Measurements from ENCODE around the gene PTPRN2. TPM values are rescaled to one million over a fixed set of nuclear protein-coding genes. Genes with fewer than 3 reads are reported as not detected.

PTPRN2 gene
- total RNA-seq, 1 experiment from 2014 or later, result not detected

GRCh38 chr7:158449942-158450341 is 137.7 kb downstream of the PTPRN2 start:
- H3K36me3 ChIP-seq (ENCODE audit: low read depth), result no peaks in the 10 kb centered on the region
- no peaks in the 10 kb centered on the region for H4K20me1 ChIP-seq (ENCODE audit: insufficient read depth)
- ChIA-PET POLR2A (ENCODE audit: unreplicated experiment) (no interaction called here), CTCF (no interaction called here)
- H3K27ac ChIP-seq, result no peak overlapping the region
- H3K9me3 ChIP-seq (ENCODE audit: insufficient read depth, low read depth), result no peaks in the 10 kb centered on the region
- H3F3A ChIP-seq (ENCODE audit: insufficient read depth, low read depth), result no peaks in the 10 kb centered on the region
- no peaks in the 10 kb centered on the region for H3K4me1 ChIP-seq (replicated peaks; ENCODE audit: insufficient read depth)
- TF ChIP-seq, protein P1, sequence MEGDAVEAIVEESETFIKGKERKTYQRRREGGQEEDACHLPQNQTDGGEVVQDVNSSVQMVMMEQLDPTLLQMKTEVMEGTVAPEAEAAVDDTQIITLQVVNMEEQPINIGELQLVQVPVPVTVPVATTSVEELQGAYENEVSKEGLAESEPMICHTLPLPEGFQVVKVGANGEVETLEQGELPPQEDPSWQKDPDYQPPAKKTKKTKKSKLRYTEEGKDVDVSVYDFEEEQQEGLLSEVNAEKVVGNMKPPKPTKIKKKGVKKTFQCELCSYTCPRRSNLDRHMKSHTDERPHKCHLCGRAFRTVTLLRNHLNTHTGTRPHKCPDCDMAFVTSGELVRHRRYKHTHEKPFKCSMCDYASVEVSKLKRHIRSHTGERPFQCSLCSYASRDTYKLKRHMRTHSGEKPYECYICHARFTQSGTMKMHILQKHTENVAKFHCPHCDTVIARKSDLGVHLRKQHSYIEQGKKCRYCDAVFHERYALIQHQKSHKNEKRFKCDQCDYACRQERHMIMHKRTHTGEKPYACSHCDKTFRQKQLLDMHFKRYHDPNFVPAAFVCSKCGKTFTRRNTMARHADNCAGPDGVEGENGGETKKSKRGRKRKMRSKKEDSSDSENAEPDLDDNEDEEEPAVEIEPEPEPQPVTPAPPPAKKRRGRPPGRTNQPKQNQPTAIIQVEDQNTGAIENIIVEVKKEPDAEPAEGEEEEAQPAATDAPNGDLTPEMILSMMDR (conservative IDR thresholded peaks at IDR 0.05), result no peak
- TF ChIP-seq EZH2 (IDR thresholded peaks at IDR 0.05; ENCODE audit: low read depth), result no peak
- no peak overlapping the region for H3K4me2 ChIP-seq
- no peak overlapping the region for H3K4me3 ChIP-seq
- no TSS peak for BruUV-seq (replicated peaks)
- DNase-seq, result no peak
- no peaks in the 10 kb centered on the region for H3K79me2 ChIP-seq (ENCODE audit: low read depth)
- H2AFZ ChIP-seq, result no peak overlapping the region
- intact Hi-C loops (cut with micrococcal nuclease; ENCODE audit: unreplicated experiment), result no loop called here
- peaks cover 93% of the 10 kb centered on the region for H3K27me3 ChIP-seq (ENCODE audit: insufficient read depth, low read depth)
- no peaks in the 10 kb centered on the region for H3K9me2 ChIP-seq (ENCODE audit: insufficient read depth)

GRCh38 chr7:158449266-158449665 is 138.4 kb downstream of the PTPRN2 start:
- H3K4me2 ChIP-seq, result no peak overlapping the region
- H3K4me1 ChIP-seq (replicated peaks; ENCODE audit: insufficient read depth), result no peaks in the 10 kb centered on the region
- H3K79me2 ChIP-seq (ENCODE audit: low read depth), result no peaks in the 10 kb centered on the region
- intact Hi-C loops (cut with micrococcal nuclease; ENCODE audit: unreplicated experiment), result no loop called here
- peaks cover 97% of the 10 kb centered on the region for H3K27me3 ChIP-seq (ENCODE audit: insufficient read depth, low read depth)
- H3K4me3 ChIP-seq, result no peak overlapping the region
- no peaks in the 10 kb centered on the region for H4K20me1 ChIP-seq (ENCODE audit: insufficient read depth)
- H3K27ac ChIP-seq, result no peak overlapping the region
- H2AFZ ChIP-seq, result no peak overlapping the region
- H3K36me3 ChIP-seq (ENCODE audit: low read depth), result no peaks in the 10 kb centered on the region
- H3F3A ChIP-seq (ENCODE audit: insufficient read depth, low read depth), result no peaks in the 10 kb centered on the region
- no peaks in the 10 kb centered on the region for H3K9me3 ChIP-seq (ENCODE audit: insufficient read depth, low read depth)
- POLR2A ChIA-PET (ENCODE audit: unreplicated experiment), result no interaction called here
- CTCF ChIA-PET, result no interaction called here
- H3K9me2 ChIP-seq (ENCODE audit: insufficient read depth), result no peaks in the 10 kb centered on the region
- DNase-seq, result no peak
- no peak for TF ChIP-seq EZH2 (IDR thresholded peaks at IDR 0.05; ENCODE audit: low read depth)
- TF ChIP-seq, protein P1 (conservative IDR thresholded peaks at IDR 0.05), result no peak
- no TSS peak for BruUV-seq (replicated peaks)

- no TSS peak for BruUV-seq (replicated peaks)
- Histone ChIP-seq H3K9me3 (ENCODE audit: insufficient read depth, low read depth) (no peaks in the 10 kb centered on the region), H3K79me2 (ENCODE audit: low read depth) (no peaks in the 10 kb centered on the region), H4K20me1 (ENCODE audit: insufficient read depth) (no peaks in the 10 kb centered on the region), H3K27ac (no peak overlapping the region), H2AFZ (no peak overlapping the region), H3K36me3 (ENCODE audit: low read depth) (no peaks in the 10 kb centered on the region), H3K4me2 (no peak overlapping the region), H3K27me3 (ENCODE audit: insufficient read depth, low read depth) (peaks cover 99% of the 10 kb centered on the region), H3K4me3 (no peak overlapping the region), H3F3A (ENCODE audit: insufficient read depth, low read depth) (no peaks in the 10 kb centered on the region), H3K4me1 (replicated peaks; ENCODE audit: insufficient read depth) (no peaks in the 10 kb centered on the region), H3K9me2 (ENCODE audit: insufficient read depth) (no peaks in the 10 kb centered on the region)
- no peak for TF ChIP-seq EZH2 (IDR thresholded peaks at IDR 0.05; ENCODE audit: low read depth)
- TF ChIP-seq, protein P1 (conservative IDR thresholded peaks at IDR 0.05), result no peak
- POLR2A ChIA-PET (ENCODE audit: unreplicated experiment), result no interaction called here
- intact Hi-C loops (cut with micrococcal nuclease; ENCODE audit: unreplicated experiment), result no loop called here
- DNase-seq, result peak in 1 of 2 experiments; percentile 0
- CTCF ChIA-PET, result no interaction called here
Measured at GRCh38 chr7:158448430-158449100, 139.1 kb downstream of the PTPRN2 start.

Data from PC-9 (cell line).